Endodermal cell (in vitro differentiated cells): Measurements from ENCODE around the gene EWSR1. TPM values are rescaled to one million over a fixed set of nuclear protein-coding genes. Genes with fewer than 3 reads are reported as not detected.

Experiments
- DNase-seq: peaks from one replicate; pipeline ENCODE4 v3.0.0-alpha.2; 2017
- H3K27ac ChIP-seq: 2 replicates; pipeline ENCODE4 v1.5.1; 2013; ENCODE audit warnings: mild to moderate bottlenecking, low read depth, low read length, moderate library complexity
- H3K27me3 ChIP-seq: 2 replicates; pipeline ENCODE4 v1.6.1; 2013; ENCODE audit warnings: mild to moderate bottlenecking, low read length, moderate library complexity; ENCODE audit not compliant: insufficient read depth, control insufficient read depth, poor library complexity, severe bottlenecking
- H3K36me3 ChIP-seq: 2 replicates; pipeline ENCODE4 v1.7.0; 2013; ENCODE audit warnings: mild to moderate bottlenecking, low read length, moderate library complexity; ENCODE audit not compliant: control insufficient read depth, insufficient read depth
- H3K4me1 ChIP-seq: one replicate; pipeline ENCODE4 v1.7.0; 2013; ENCODE audit warnings: low read length; ENCODE audit not compliant: control insufficient read depth, insufficient read depth
- H3K4me3 ChIP-seq: 2 replicates; pipeline ENCODE4 v1.5.1; 2013; ENCODE audit warnings: mild to moderate bottlenecking, low read length, moderate library complexity
- H3K9ac ChIP-seq: 2 replicates; pipeline ENCODE4 v1.6.1; 2013; ENCODE audit warnings: mild to moderate bottlenecking, low read length, moderate library complexity; ENCODE audit not compliant: poor library complexity, severe bottlenecking; ENCODE audit errors: extremely low read depth
- H3K9me3 ChIP-seq: 2 replicates; pipeline ENCODE4 v1.6.1; 2013; ENCODE audit warnings: mild to moderate bottlenecking, low read length, moderate library complexity; ENCODE audit not compliant: control insufficient read depth
- H3K27ac Mint-ChIP-seq: 2 replicates; pipeline ENCODE4 v1.8.0; 2020; ENCODE audit warnings: mixed read lengths
- H3K27me3 Mint-ChIP-seq: 2 replicates; pipeline ENCODE4 v1.8.0; 2021; ENCODE audit warnings: mild to moderate bottlenecking, mixed read lengths; ENCODE audit not compliant: insufficient read depth
- H3K36me3 Mint-ChIP-seq: 2 replicates; pipeline ENCODE4 v1.8.0; 2020; ENCODE audit warnings: low read depth, mixed read lengths
- H3K4me1 Mint-ChIP-seq: 2 replicates; pipeline ENCODE4 v1.8.0; 2020; ENCODE audit warnings: mixed read lengths
- H3K4me3 Mint-ChIP-seq: 2 replicates; pipeline ENCODE4 v1.8.0; 2020; ENCODE audit warnings: mild to moderate bottlenecking, moderate library complexity, mixed read lengths
- H3K9me3 Mint-ChIP-seq: 2 replicates; pipeline ENCODE4 v1.8.0; 2020; ENCODE audit warnings: mild to moderate bottlenecking, mixed read lengths
- WGBS, 2 experiments: methylation state at CpG; one replicate each; pipeline versions ENCODE4 v1.1.5 to v1.1.7; 2013; ENCODE audit warnings: missing lambda C conversion rate in 2 of 2, mixed read lengths in 1 of 2; ENCODE audit not compliant: insufficient coverage in 1 of 2, insufficient read length in 1 of 2; 5-methylcytosine and 5-hydroxymethylcytosine counted together
- total RNA-seq, 2 donors: library from RNA; stranded (reverse); fragmentation: NEBNext Ultra II Directional in 1 of 2; extraction: Animal tissue kit (Norgen Biotek cat#: 25700) in 1 of 2; gene quantifications; 2 replicates in 1 of 2; 3 replicates in 1 of 2; pipeline ENCODE4 v1.2.1, GENCODE V29; 2021
- TF ChIP-seq, protein P1 (sequence below): fragments of 200-600 bp; sonication (generic); conservative IDR thresholded peaks from 2 replicates; pipeline ENCODE4 v1.5.0; 2021; ENCODE audit warnings: antibody characterized with exemption, mild to moderate bottlenecking

The EWSR1 gene
- total RNA-seq, 2 donors from 2014 or later = 295 to 352 TPM

DNA sequence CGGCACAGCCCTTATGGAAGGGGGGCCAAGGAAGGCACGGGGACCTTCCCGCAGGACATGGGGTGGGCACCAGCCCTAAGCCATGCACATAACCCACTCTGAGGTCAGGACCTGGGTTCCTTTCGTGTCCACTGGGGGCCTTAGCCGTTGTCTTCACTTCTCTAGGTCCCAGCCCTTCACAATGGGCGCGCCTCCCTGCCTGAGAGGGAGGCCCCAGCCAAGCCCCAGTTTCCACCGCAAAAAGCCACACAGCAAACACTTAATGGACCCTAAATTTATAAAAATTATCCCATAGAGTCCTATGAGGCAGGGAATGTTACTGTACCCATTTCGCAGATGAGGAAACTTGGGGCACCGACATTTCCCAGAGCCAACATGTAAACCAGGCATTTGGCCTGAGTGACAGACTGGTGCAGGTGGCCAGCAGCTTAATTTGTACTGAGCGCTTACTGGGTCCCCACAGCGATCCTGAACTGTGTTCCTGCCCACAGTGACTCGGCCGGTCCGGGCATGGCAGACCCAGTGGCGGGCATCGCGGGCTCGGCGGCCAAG, 39.6 kb downstream of the EWSR1 start:
- H3K36me3 Mint-ChIP-seq = peaks cover 2% of the 10 kb centered on the region
- H3K9ac ChIP-seq = peak overlapping the region; percentile 78
- peak overlapping the region; percentile 91 for H3K27ac Mint-ChIP-seq
- H3K27ac ChIP-seq = no peak overlapping the region
- TF ChIP-seq, protein P1, sequence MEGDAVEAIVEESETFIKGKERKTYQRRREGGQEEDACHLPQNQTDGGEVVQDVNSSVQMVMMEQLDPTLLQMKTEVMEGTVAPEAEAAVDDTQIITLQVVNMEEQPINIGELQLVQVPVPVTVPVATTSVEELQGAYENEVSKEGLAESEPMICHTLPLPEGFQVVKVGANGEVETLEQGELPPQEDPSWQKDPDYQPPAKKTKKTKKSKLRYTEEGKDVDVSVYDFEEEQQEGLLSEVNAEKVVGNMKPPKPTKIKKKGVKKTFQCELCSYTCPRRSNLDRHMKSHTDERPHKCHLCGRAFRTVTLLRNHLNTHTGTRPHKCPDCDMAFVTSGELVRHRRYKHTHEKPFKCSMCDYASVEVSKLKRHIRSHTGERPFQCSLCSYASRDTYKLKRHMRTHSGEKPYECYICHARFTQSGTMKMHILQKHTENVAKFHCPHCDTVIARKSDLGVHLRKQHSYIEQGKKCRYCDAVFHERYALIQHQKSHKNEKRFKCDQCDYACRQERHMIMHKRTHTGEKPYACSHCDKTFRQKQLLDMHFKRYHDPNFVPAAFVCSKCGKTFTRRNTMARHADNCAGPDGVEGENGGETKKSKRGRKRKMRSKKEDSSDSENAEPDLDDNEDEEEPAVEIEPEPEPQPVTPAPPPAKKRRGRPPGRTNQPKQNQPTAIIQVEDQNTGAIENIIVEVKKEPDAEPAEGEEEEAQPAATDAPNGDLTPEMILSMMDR = peak; percentile 49
- peaks cover 21% of the 10 kb centered on the region for H3K4me1 Mint-ChIP-seq
- peaks cover 8% of the 10 kb centered on the region for H3K4me1 ChIP-seq
- H3K4me3 Mint-ChIP-seq = peak overlapping the region; percentile 78
- WGBS, 2 experiments = 62 to 80% methylated on average over 10 to 20 of the region's 20 CpGs
- no peak for DNase-seq
- peaks cover under 1% of the 10 kb centered on the region for H3K27me3 ChIP-seq
- H3K9me3 Mint-ChIP-seq = no peaks in the 10 kb centered on the region
- H3K27me3 Mint-ChIP-seq = peaks cover under 1% of the 10 kb centered on the region
- no peaks in the 10 kb centered on the region for H3K9me3 ChIP-seq
- peak overlapping the region; percentile 85 for H3K4me3 ChIP-seq
- H3K36me3 ChIP-seq = no peaks in the 10 kb centered on the region

DNA sequence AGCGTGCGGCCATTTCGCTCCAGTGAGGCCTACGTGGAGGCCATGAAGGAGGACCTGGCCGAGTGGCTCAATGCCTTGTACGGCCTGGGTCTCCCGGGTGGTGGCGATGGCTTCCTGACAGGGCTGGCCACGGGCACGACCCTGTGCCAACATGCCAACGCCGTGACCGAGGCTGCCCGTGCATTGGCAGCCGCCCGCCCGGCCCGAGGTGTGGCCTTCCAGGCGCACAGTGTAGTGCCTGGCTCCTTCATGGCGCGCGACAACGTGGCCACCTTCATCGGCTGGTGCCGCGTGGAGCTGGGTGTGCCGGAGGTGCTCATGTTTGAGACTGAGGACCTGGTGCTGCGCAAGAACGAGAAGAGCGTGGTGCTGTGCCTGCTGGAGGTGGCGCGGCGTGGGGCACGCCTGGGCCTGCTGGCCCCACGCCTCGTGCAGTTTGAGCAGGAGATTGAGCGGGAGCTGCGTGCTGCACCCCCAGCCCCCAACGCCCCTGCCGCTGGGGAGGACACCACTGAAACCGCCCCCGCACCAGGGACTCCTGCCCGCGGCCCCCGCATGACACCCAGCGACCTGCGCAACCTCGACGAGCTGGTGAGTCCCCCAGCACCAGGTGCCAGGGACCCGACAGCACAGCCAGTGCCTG, 40.2 kb downstream of the EWSR1 start:
- Histone ChIP-seq H3K4me3 (no peak overlapping the region), H3K9me3 (no peaks in the 10 kb centered on the region), H3K27me3 (peaks cover 7% of the 10 kb centered on the region), H3K4me1 (peaks cover 8% of the 10 kb centered on the region), H3K36me3 (no peaks in the 10 kb centered on the region), H3K27ac (no peak overlapping the region), H3K9ac (no peak overlapping the region)
- no peak overlapping the region for H3K27ac Mint-ChIP-seq
- peaks cover 7% of the 10 kb centered on the region for H3K36me3 Mint-ChIP-seq
- peak overlapping the region; percentile 78 for H3K4me3 Mint-ChIP-seq
- TF ChIP-seq, protein P1 = no peak
- DNase-seq = no peak
- WGBS, 2 experiments = 94 to 97% methylated on average over 30 to 50 of the region's 50 CpGs
- H3K27me3 Mint-ChIP-seq = peaks cover 7% of the 10 kb centered on the region
- peaks cover 21% of the 10 kb centered on the region for H3K4me1 Mint-ChIP-seq
- peaks cover under 1% of the 10 kb centered on the region for H3K9me3 Mint-ChIP-seq

DNA sequence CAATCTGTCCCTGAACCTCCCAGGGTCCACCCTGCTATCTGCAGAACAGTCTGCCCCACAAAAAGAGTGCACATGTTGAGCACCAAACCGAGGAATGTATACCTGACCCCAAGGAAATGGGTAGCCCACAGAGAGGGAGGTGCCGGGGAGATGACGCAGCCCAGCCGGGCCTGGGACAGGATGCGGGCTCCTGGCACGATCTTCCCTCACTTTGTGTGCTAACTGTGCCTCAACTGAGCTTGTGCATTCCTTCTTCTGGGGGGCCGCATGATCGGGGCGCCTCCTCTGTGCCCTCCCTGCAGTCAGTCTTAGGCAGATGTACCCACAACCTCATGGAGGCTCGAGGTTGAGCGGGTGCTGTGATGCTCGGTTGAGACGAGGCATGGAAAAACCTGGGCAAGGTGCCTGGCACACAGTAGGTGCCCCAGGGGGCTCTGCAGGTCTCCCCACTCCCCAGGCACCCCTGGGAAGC, 40.8 kb downstream of the EWSR1 start:
- WGBS, 2 experiments = 82 to 84% methylated on average over 8 to 13 of the region's 13 CpGs
- H3K4me1 ChIP-seq = peaks cover 8% of the 10 kb centered on the region
- H3K4me3 Mint-ChIP-seq = peak overlapping the region; percentile 33
- TF ChIP-seq, protein P1 = no peak
- H3K9me3 ChIP-seq = no peaks in the 10 kb centered on the region
- H3K9me3 Mint-ChIP-seq = peaks cover 5% of the 10 kb centered on the region
- no peak overlapping the region for H3K4me3 ChIP-seq
- H3K4me1 Mint-ChIP-seq = peaks cover 21% of the 10 kb centered on the region
- peaks cover 7% of the 10 kb centered on the region for H3K36me3 Mint-ChIP-seq
- no peak for DNase-seq
- no peak overlapping the region for H3K27ac Mint-ChIP-seq
- H3K9ac ChIP-seq = no peak overlapping the region
- peaks cover 12% of the 10 kb centered on the region for H3K27me3 Mint-ChIP-seq
- H3K27ac ChIP-seq = no peak overlapping the region
- H3K36me3 ChIP-seq = no peaks in the 10 kb centered on the region
- peaks cover 12% of the 10 kb centered on the region for H3K27me3 ChIP-seq
